SU-DHL-6 (cell line): ENCODE measurements around the gene MOG.

Source experiments
- EZH2phosphoT487 ChIP-seq: fragments of 200-600 bp; sonication (generic), shearing (Covaris generic); conservative IDR thresholded peaks from 2 replicates; pipeline ENCODE4 v1.6.1; 2018; ENCODE audit warnings: mild to moderate bottlenecking, antibody characterized with exemption, low read length, moderate library complexity, mixed read lengths
- TF ChIP-seq, protein P1 (sequence below): fragments of 200-600 bp; sonication (generic); IDR thresholded peaks from one replicate; pipeline ENCODE4 v1.5.1; 2017; ENCODE audit warnings: antibody characterized with exemption, mild to moderate bottlenecking, low read length, moderate library complexity; ENCODE audit not compliant: insufficient read depth, poor library complexity, severe bottlenecking

DNA sequence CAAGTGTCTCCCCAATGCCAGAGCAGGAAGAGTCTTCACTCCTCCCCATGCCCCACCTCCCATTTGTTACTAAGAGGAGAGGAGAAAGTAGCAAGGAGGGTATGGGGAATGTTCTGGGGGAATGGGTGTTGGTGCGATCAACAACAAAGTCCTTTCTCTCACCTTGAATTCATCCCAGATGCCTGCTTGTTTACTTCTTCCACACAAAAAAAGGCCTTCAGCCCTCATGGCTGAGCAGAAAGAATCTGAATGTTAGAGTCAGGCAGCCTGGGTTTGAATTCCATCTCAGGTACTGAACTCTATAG lies 9.9 kb downstream of the MOG start:
- TF ChIP-seq, protein P1, sequence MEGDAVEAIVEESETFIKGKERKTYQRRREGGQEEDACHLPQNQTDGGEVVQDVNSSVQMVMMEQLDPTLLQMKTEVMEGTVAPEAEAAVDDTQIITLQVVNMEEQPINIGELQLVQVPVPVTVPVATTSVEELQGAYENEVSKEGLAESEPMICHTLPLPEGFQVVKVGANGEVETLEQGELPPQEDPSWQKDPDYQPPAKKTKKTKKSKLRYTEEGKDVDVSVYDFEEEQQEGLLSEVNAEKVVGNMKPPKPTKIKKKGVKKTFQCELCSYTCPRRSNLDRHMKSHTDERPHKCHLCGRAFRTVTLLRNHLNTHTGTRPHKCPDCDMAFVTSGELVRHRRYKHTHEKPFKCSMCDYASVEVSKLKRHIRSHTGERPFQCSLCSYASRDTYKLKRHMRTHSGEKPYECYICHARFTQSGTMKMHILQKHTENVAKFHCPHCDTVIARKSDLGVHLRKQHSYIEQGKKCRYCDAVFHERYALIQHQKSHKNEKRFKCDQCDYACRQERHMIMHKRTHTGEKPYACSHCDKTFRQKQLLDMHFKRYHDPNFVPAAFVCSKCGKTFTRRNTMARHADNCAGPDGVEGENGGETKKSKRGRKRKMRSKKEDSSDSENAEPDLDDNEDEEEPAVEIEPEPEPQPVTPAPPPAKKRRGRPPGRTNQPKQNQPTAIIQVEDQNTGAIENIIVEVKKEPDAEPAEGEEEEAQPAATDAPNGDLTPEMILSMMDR, result no peak
- TF ChIP-seq EZH2phosphoT487, result no peak
